ENCODE measurements around the gene GFOD2.

The GFOD2 gene

GRCh38 chr16:67657017-67657608 is 62.0 kb downstream of the GFOD2 start:
- no peak for DNase-seq

GRCh38 chr16:67656344-67657016 is 62.6 kb downstream of the GFOD2 start:
- no peak for DNase-seq

DNA sequence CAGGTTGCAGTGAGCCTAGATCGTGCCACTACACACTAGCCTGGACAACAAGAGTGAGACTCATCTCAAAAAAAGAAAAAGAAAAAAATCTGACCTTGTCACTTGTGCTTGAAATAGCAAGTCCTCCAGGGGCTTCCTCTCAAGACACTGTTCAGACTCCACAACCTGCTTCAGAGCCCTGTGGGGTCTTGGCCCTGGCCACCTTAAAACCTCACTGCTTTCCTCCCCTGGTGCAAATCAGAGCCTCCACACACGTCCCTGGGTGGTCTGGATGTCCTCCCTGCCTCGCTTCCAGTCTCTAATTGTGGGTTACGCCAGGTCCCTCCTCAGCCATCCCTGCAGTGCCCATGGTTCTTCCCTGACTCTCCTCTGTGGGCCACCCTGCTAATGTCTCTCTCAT is 63.8 kb downstream of the GFOD2 start:
- no peak for DNase-seq

DNA sequence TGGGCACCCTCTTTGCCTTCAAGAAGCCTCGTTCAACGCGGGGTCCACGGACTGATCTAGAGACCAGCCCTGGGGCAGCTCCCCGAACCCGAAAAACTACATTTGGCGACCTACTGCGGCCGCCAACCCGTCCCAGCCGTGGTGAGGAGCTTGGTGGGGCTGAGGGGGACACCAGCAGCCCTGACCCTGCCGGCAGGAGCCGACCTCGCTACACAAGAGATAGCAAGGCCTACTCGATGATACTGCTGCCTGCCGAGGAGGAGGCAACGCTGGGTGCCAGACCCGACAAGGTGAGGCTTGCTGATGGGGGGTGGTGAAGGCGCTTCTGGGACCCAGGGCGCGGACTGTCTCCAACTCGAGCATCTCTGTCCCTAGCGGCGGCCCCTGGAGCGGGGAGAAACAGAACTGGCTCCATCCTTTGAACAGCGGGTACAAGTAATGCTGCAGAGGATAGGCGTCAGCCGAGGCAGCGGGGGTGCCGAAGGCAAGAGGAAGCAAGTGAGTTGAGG is 64.7 kb downstream of the GFOD2 start:
- DNase-seq = no peak

GRCh38 chr16:67653789-67654402 is 65.2 kb downstream of the GFOD2 start:
- DNase-seq = no peak

DNA sequence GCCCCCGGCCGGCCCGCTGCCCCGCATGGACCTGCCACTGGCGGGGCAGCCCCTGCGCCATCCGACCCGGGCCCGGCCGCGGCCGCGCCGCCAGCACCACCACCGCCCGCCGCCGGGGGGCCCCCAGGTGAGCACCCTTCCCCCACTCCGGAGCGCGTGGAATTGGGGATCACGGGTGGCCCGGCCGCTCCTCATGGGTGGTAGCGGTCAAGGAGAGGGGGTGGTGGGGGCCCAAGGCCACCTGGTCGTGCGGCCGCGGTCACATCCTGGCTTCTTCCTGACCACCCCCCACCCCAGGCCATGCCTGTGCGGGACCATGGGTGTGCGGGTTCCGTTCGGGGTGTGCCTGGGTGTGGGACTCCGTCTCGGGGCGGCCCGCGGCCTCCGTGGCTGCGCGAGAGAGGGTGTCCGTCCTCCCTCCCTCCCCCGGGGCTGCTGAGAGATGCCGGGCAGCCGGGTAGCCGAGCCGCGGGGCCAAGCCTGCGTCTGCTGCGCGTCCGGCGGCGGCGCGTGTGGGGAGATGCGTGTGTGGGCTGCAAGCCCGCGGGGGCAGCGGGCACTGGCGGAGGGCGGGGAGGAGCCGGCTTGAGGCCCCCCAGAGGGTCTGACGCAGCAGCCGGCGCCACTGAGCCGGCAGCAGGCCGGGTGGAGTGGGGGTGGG is 65.9 kb downstream of the GFOD2 start:
- DNase-seq = no peak

GRCh38 chr16:67652578-67653127 is 66.5 kb downstream of the GFOD2 start:
- no peak for DNase-seq

GRCh38 chr16:67651847-67652246 is 67.3 kb downstream of the GFOD2 start:
- DNase-seq = no peak

DNA sequence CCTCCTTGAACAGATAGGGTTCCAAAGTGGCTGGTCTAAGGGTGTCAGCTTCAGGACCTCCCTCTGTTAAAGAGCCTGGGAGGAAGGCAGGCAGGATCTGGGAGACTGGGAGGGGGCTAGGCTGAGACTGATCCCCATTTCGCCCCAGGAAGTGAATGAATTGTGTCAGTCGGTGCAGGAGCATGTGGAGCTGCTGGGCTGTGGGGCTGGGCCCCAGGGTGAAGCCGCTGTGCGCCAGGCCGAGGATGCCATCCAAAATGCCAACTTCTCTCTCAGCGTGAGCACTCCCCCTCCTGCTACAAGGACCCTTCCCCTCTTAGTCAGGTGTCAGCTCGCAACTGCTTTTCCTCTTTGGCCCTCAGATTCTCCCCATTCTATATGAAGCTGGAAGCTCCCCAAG is 68.1 kb downstream of the GFOD2 start:
- DNase-seq = no peak

DNA sequence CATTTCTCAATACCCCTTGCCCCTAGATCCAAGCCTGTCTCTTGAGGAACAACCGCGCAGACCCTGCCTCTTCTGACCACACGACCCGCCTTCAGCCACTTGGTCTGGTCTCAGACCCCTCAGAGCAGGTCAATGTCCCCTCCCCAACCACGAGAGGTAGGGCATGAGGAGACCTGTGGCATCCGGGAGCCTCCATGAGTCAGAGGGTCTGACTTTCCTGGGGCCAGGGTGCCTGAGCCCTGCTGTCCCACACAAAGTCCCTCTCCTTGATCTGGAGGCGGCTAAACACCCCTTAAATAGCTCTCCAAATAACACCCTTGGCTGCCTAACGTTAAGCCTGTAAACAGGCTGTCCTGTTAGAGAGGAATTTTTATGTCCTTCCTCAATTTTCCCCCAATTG is 69.1 kb downstream of the GFOD2 start:
- no peak for DNase-seq

DNA sequence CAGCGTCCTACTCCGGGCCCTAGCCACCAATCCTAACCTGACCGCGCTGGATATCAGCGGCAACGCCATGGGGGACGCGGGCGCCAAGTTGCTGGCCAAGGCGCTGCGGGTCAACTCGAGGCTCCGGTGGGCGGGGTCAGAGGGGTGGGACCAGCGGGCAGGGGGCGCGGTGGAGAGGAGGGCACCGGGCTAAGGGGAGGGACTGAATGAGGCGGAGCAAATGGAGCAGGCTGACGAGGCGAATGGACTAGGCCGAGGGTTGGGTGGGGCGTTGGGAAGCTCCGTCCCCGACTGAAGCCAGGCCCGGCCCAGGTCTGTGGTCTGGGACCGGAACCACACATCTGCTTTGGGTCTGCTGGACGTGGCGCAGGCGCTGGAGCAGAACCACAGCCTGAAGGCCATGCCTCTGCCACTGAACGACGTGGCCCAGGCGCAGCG is 69.6 kb downstream of the GFOD2 start:
- DNase-seq = no peak

DNA sequence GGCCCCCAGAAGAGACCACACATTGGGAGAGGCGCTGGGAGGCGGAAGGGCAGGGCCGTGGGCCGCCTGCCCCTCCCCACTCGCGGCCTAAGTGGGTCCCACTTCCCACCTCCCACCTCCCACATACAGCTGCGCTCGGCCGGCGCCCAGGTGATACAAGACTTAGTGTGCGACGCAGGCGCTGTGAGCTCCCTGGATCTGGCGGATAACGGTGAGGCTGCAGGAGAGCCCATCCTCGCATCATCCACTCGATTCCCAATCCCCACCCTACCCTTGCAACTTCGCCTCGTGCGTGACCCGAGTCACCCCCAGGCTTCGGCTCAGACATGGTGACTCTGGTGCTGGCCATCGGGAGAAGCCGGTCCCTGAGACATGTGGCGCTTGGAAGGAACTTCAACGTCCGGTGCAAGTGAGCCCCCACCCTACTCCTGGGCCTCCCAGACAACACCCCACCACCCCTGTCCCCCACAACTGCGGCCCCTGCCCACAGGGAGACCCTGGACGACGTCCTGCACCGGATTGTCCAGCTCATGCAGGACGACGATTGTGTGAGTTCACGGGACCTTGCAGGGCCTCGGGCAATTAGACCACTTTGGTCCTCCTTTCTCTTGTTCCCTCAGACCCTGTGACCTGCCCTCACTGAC is 70.2 kb downstream of the GFOD2 start:
- no peak for DNase-seq

DNA sequence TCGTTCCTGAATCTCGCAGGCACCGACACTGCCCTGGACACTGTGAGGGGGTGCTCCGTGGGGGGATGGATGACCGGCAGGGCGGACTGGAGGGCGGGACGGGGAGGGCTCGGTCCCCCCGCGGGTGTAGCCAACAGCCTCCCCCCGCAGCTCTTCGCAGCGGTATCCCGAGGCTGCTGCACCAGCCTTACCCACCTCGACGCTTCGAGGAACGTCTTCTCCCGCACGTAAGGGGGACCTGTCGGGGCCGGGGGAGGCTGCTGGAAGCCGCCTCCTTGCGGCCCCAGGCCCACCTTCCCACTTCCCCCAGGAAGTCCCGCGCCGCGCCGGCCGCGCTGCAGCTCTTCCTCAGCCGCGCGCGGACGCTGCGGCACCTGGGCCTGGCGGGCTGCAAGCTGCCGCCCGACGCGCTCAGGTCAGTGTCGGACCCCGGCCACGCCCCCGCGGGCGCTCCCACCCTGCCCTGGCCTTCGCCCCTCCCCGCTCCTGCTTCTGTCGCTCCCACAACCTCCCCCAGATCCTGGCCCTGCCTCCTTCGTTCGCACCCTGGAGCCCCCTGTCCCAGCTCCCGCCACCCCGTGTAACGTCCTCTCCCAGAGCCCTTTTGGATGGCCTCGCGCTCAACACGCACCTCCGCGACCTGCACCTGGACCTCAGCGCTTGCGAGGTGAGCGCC is 70.9 kb downstream of the GFOD2 start:
- DNase-seq = no peak

- DNase-seq = no peak
Observed at GRCh38 chr16:67647681-67648080, 71.4 kb downstream of the GFOD2 start.

DNA sequence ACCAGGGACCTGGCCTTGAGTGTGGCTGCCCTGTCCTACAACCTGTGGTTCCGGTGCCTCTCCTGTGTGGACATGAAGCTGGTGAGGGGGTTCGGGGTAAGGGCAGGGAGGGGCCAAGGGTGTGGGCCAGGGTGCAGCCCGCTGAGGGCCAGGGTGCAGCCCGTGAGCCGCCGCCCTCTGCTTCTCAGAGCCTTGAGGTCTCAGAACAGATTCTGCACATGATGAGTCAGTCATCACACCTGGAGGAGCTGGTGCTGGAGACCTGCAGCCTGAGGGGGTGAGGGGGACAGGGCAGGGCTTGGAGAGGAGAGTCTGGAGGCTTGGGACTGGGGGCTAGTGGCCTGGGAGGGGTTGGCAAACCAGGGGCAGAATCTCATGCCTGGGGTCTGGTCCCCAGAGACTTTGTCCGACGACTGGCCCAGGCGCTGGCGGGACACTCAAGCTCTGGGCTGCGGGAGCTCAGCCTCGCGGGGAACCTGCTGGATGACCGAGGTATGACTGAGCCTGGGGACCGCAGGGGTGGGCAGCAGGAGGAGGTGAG is 71.9 kb downstream of the GFOD2 start:
- DNase-seq = no peak

- no peak for DNase-seq
Observed at GRCh38 chr16:67645397-67646121, 73.6 kb downstream of the GFOD2 start.

- no peak for DNase-seq
Observed at GRCh38 chr16:67644038-67644437, 75.1 kb downstream of the GFOD2 start.

- no peak for DNase-seq
Observed at GRCh38 chr16:67641779-67642708, 77.1 kb downstream of the GFOD2 start.

GRCh38 chr16:67637625-67638024 is 81.5 kb downstream of the GFOD2 start:
- no peak for DNase-seq

GRCh38 chr16:67636713-67637112 is 82.4 kb downstream of the GFOD2 start:
- no peak for DNase-seq

All from stimulated activated CD4-positive, alpha-beta T cell treated with anti-CD3 and anti-CD28 coated beads, Interleukin-2, amount 100 ng/mL, for 24 hours (primary cell).